GM21390 (cell line): ENCODE results near the gene CDH24.
"Not testable (repeated sequence)": the region's sequence is repeated elsewhere in the genome, so short reads cannot be mapped to it uniquely, and the experiment has no call there.

Source experiments
- ATAC-seq: cut with Tn5 transposase; IDR thresholded peaks from one replicate; pipeline ENCODE4 v1.9.1; 2021; ENCODE audit not compliant: unreplicated experiment

CDH24 gene

DNA sequence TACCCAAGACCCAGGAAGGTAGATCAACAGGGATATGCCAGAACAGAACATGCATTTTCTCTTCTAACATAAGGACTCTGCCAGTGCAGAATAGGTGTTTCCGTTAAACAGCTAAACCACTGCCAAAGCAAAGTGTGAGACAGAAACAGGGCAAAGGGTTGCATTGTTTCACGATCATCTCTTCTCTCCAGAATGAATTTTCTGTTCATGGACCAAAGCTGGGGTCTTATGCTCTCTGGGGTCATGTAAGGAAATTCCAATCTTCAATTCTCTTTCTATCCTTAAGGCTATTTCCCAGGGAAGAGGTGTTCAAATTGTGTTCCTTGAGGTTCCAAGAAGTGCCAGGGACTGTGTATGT, 33.5 kb downstream of the CDH24 start:
- no peak for ATAC-seq

DNA sequence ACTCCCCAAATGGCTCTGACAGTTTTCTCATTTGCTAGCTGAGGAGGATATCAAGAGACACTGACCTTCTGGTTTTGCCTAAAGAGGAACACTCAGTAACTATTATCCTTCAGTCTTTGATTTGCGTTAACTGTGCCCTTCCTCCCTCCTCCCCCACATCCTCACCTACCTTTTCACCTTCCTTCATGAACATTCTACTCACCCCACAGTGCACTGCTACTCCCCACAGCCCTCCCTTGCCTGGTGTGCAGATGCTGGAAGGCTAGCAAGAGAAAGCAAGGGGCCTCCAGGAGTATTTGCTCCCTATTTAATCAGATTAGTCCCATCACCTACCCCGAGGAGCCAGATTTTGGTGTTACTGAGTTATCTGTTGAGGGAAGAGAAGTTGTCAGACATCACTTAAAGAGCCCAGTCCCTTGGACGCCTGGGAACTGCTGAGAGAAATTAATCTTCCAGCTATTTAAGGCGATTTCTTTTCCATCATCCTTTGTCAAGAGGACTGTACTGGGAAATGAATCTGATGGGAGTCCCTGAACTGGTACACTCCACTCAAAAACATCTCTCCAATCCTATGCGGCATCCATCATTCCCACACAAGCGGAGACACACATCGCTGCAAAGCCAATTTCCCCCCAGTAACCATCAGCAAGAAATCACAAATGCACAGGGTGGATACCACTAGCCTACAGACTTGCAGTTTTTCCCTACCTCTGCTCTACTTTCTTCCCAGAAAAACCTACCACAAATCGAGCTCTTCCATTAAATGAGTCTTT, 34.1 kb downstream of the CDH24 start:
- ATAC-seq: no peak

DNA sequence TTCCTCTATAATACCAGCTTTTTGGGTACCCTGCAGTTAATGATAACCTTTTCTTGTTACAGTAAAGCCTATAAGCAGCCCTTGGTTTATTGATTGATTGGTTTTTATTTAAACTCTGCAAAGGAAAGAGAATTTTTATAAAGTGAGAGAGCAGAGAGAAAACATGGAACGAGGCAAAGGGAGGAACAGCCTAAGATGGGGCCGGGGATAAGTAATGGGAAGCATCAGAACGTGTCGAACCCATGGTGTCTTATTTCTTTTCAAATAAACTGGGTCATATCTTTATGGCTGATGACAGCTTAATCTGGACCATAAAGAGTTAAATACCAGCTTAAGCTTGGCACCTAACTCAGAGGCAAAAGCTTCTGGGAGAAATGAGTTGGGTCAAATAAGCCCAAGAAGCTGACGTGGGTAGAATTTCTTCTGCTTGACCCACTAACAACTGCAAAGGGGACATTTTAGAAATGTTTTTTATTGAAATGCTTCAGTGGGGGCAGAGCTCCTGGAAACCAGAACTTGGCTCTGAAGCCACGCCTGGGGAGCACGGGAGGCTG, 35.4 kb downstream of the CDH24 start:
- ATAC-seq: no peak

DNA sequence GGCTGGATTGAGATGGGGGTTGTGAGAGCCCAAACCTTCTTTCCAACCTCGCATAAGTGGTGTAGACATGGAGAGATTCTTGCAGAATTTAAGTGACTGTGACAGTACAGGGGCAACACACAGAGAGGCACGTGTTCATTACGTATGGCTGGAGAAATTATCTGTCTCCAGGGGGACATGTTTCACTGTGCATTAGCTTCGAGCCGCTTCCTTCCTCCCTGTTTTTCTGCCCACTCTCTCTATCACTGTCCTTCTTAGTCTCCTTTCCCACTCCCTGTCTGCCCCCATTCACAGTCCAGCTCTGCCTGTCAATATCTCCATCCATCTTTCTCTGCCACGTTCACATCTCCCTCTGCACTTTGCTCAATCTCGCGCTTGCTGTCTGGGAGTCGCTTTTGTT, 35.9 kb downstream of the CDH24 start:
- ATAC-seq: no peak

DNA sequence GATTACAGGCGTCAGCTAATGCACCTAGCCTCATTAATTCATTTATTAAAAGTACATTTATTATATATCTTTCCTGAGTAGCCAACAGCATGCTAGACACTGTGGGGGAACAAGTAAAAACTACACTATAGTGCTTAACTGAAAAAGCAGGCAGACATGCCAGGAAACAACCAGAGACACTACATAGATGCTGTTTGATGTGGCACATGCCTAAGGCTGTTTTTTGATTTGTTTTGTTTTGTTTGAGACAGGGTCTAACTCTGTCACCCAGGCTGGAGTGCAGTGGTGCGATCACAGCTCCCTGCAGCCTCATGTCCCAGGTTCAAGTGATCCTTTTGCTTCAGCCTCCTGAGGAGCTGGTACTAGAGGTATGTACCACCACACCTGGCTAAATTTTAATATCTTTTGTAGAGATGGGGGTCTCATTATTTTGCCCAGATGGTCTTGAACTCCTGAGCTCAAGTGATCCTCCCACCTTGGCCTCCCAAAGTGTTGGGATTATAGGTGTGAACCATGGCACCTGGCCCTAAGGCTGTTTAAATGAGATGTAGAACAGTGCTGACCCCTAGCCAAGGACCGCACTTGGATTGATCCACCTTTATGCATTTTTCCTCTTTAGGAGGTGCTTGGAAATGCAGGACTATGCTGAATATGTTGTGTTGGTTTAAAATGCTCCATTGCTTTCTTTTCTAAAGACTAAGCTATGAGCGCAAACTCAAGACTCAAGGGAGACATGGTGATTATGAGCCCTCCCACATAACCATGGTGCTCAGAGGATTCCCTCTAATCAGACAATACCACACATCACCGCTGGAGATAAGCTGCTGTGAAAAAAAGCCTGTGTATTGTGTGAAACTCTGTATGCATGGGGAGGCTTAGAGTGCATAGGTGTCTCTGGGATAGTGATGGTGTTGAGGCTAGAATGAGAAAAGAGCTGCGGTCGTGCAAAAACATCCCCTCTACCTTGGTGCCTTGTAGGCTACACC, 36.9 kb downstream of the CDH24 start:
- ATAC-seq: no peak

DNA sequence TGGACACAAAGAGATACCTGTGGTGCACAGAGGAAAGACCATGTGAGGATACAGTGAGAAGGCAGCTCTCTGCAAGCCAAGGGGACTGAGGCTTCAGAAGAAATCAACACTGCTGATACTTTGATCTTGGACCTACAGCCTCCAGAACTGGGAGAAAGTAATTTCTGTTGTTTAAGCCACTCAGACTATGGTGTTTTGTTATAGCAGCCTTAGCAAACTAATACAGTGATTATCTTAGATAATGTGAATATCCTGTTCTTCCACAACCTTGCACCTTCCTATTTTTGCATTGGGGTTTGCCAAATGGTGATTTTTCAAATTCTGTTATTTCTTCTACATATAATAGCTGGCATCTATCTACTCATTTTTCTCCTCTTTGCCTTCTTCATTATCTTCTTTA, 39.2 kb downstream of the CDH24 start:
- ATAC-seq: no peak

DNA sequence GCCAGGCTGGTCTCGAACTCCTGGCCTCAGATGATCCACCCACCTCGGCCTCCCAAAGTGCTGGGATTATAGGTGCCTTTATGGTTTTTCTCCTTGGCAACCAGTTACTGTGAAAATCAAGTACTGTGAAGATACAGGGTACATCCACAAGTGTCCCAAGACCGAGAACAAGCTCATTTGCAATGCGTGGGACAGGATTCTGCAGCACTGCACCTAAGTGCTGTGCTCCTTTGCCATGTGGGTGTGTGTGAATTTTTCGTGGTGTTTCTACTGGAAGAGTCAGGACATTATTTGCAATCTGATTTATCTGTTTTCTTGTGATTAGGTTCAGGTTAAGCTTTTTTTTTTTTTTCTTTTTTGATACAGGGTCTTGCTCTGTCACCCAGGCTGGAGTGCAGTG, 40.2 kb downstream of the CDH24 start:
- ATAC-seq: no peak

DNA sequence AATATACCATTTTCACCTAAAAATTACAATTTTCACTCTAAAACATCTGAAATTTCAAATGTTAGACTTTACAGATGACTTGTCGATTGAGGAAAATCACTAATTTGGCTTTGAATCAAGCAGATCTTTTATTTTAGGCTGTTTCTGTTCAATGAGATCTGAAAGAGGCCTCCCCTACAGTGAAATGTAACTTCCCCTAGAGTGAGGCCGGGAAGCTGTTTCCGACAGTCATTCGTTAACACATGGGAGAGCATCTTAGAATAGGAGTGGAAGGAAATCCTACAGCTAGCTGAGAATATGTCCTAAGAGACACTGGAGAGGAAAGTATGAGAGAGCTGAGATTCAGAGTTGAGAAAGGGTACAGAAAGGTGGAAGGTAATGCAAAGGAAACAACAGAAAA, 41.7 kb downstream of the CDH24 start:
- ATAC-seq: no peak

DNA sequence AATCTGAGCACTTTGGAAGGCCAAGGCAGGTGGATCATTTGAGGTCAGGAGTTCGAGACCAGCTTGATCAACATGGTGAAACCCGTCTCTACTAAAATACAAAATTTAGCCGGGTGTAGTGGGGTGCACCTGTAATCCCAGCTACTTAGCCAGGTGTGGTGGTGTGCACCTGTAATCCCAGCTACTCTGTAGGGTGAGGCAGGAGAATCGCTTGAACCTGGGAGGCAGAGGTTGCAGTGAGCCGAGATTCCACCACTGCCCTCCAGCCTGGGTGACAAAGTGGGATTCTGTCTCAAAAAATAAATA, 43.6 kb downstream of the CDH24 start:
- ATAC-seq: not testable (repeated sequence)

DNA sequence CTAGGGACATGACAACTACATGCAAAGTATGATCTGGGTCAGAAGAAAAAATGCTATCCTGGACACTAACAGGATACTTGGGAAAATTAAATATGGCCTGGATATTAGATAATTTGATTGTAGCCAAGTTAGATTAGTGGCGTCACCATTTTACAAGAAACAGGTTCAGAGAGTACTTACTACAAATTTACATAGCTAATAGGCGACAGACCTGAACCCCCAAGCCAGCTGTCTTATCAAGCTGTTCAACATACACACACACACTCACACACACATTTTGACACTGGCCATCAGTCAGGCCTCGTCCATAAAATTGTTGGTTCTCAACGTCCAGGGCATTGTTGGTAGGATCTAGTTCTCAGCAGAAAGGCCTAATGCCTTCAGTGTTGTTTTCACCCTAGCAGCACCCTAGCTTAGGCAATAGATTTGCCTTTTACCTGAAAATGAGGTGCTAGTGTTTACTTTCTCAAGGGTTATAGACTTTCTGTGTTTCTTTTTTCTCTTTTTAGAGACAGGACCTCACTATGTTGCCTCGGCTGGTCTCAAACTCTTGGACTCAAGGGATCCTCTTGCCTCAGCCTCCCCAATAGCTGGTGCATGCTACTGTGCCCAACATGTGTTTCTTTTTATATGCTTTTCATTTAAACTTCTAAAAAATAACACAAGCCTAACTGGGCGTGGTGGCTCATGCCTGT, 44.1 kb downstream of the CDH24 start:
- no peak for ATAC-seq

DNA sequence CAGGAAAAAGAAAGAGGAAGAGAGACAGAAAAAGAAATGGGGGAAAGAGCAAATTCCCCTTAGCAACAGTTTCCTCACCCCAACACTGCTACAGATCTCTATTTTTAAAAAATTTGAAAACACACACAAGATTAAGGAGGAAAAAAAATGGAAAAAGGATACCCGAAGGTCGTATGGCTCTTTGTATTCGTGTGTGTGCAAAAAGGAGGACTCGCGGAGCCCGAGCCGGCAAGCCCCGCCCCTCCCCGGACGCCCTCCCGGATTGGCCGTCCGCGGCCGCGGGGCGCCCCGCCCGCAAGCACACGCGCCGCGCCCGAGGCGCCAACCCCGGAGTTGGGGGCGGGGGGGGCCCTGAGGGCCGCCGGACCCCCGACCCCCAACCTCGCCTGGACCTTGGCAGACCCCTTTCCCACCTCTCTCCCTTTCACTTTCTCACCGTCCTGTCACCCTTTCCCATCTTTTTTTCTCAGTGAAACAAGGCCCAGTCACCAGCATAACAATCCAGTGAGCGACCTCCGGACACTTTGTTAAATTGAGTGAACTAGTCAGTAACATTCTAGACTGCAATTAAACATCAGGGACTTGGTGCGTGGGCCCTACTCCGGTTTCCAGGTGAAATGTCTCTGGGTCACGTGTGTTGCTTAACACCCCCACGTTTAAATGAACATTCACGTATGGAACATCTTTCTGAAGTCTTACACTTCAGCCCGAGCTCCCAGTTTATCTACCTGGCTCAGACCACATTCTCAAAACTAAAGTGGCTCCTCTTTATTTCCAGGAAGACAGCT, 47.2 kb downstream of the CDH24 start, which contains the start of gene C14orf93:
Gene C14orf93 (minus strand): TSS at position 205 of the 788 bp plus-strand sequence. CDS start 11,120 bp downstream, outside the sequence.
- ATAC-seq: no peak

DNA sequence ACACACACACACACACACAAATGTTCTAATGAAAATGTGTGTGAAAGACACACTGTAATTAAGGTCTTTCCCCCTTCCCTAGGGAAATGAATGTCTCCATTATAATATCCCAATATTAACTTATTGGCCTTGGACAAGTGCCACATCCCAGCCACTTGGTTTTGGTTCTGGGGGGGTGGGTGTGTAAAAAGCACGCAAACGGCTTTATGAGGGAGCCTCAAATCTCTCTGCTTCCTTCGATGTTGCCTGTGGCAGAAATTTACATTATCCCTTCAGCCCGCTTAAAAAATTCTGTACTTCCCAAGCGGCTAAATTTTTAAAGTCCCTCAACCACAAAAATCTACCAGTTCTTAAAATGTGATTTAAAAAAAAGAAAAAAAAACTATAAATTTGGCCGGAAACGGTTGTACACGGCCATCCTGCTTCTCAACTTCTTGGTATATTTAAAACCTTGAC, 47.8 kb downstream of the CDH24 start:
- ATAC-seq: no peak

DNA sequence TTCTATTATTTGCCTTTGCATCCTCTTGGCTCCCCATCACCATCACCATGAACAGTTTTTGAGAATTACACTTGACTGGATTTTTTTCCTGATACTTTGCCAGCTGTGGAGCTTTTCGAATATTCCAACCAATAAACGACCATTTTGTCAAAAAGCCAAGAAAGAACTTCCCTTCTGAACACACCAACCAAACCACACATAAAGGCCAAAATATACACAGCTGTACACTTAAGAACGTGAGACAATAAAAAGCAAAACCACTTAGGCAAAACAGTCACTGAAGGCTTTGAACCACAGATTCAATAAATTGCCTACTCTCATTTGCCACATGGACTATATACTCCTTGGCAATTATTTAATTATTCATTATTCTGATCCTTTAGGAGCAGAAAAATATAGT, 48.5 kb downstream of the CDH24 start:
- ATAC-seq: no peak

DNA sequence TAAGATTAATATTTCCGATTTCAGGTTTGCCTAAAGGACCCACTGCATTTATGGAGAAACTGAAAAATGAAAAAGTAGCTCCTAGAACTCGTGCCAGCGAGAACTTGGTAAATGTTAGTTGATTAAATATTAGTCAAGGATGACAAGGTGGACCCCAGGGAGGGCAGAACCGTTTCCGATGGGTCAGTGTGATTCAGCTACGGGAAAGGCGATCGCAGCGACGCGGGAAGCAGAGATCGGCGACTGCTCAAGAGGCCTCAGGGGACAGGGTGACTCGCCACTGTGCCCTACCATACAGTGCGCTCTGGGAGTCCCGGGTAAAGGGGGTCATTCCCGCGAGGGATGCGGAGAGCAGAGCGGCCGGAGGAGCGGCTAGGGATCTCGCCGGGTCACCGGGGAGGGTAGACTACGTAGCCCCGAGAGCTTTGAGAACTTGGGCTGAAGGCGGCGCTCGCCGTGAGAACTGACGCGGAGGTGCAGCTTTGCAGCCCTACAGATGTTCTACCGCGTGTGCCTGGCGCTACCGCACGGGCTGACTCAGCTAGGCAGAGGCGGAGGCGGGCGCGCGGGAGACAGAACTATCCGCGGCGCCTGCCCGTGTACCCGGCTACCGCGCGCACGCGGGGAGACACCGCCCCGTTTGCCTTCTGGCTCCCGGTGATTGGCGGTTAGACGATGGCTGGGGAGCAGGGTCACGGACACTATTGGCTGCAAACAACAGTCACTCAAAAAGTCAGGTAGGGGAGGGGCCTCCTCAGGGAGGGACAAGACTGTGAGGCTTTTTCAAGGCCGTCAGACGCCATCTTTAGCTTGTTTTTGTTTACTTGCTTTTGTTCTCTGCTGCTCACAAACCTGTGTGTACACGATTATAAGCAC, 50.5 kb downstream of the CDH24 start:
- ATAC-seq: peak; percentile 89

DNA sequence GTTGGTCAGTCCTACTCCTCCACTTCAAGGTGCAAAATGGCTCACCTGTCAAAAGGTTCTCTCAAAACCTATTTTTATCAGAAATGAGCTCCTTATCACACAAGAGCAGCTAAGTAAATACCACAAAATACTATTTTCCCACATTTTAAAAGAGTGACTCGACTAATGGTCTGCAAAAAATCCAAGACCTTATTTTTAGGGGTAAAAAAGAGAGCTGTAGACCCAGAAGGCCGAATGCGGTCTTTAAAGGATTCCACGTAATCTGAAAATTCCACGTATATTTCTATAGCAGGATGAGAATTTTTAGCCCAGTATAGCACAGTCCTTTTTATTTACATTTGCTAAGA, 51.2 kb downstream of the CDH24 start:
- no peak for ATAC-seq

DNA sequence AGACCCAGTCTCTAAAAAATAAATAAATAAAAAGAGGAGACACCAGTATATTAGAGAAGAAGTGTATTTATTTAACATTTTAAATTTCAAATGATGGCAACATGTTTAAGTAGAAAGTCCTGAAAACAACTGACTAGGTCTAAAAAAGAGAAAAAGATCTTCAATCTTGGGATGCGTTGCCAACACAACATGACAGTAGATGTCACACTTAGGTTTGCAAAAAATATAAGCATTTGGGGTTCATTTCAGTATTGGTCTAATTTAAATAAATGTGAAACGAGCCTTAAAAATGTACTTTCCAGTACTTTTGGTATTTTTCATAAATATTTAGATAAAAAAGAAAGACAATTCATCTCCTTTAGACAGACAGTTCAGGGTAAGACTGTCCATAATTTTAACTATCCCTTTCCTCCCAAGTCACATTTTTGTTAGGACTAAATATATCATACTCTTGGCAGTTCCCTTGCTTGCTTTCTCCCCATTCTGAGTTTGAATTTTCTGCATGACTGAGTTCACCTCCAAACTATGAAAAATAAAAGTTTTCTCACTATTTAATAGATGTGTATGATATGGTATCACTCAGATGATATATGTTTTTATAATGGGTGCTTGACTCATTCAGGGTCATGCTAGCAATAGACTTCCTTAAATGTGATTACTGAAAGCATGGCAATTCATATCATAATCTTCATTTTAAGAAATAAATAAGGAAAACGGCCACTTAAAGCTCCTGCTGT, 51.7 kb downstream of the CDH24 start:
- no peak for ATAC-seq

DNA sequence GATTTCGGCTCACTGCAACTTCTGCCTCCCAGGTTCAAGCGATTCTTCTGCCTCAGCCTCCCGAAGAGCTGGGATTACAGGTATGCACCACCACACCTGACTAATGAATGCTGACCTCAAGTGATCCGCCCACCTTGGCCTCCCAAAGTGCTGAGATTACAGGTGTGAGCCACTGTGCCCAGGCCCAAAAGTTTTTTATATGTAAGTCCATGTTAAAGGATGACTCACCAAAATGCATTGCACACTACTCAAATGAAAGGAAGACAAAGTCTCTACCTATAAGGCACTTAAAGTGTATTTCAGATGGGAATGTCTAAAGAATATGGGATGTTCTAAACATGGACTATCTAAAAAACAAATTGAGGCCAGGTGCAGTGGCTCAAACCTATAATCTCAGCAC, 53.0 kb downstream of the CDH24 start:
- not testable (repeated sequence) for ATAC-seq

DNA sequence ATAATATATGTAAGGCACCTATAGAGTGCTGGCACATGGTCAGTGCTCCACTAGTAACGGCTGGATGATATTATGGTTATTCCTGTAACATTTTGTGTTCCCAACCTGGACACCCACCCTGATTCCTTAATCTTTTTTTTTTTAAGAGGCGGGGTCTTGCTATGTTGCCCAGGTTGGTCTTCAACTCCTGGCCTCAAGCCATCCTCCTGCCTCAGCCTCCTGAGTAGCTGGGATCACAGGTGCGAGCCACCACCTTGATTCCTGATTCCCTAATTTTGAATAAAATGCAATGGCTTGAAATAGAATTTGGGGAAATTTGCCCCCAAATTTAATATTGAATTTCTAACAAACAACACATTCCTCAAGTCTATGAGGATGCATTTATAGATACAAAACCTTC, 54.7 kb downstream of the CDH24 start:
- ATAC-seq: no peak

DNA sequence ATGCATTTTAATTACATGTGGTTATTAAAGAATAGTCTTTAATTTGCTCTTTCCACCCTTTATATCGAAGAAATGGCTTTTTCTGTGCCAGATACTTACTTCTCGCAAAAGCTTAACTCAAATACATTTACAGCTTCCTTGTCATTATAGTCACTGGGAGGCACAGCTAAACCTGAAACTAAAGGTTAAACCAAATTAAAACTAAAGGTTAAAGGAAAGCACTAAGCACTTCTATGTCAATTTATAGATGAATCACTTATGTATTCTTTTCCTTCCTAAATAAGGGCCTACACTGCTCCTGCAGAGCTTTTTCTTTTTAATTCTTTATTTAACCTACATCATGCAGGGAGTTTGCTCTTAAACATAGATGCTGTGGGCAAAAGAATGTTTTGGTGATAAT, 56.5 kb downstream of the CDH24 start:
- ATAC-seq: no peak
